Sigmoid colon (tissue), 7 donors: ENCODE measurements around the gene KRT12. TPM values are rescaled to one million over a fixed set of nuclear protein-coding genes. Genes with fewer than 3 reads are reported as not detected.

ENCODE experiments used
- DNase-seq: peaks from one replicate; pipeline ENCODE4 v3.0.0-alpha.2; 2019
- H3K27ac ChIP-seq, 4 donors: fragments of 200-600 bp; sonication (generic); one replicate each; pipeline ENCODE4 v1.5.1; 2016 to 2019; ENCODE audit warnings: mild to moderate bottlenecking in 1 of 4
- H3K27me3 ChIP-seq, 3 donors: fragments of 200-600 bp; sonication (generic); one replicate each; pipeline ENCODE4 v1.5.1; 2019; ENCODE audit warnings: mild to moderate bottlenecking in 1 of 3
- H3K36me3 ChIP-seq, 4 donors: fragments of 200-600 bp; sonication (generic); one replicate each; pipeline ENCODE4 v1.5.1; 2016 to 2019
- H3K4me1 ChIP-seq, 4 donors: fragments of 200-600 bp; sonication (generic); one replicate each; pipeline ENCODE4 v1.5.1; 2017 to 2019
- H3K4me3 ChIP-seq, 4 donors: fragments of 200-600 bp; sonication (generic); one replicate each; pipeline ENCODE4 v1.5.1; 2017 to 2019; ENCODE audit warnings: mild to moderate bottlenecking in 2 of 4, moderate library complexity in 1 of 4
- H3K9me3 ChIP-seq, 4 donors: fragments of 200-600 bp in 3 of 4; sonication (generic) in 3 of 4; one replicate each; pipeline versions ENCODE4 v1.5.1 to v1.6.1; 2013 to 2019
- CTCF ChIP-seq, 4 experiments: fragments of 450-650 bp in 3 of 4; fragments of 200-600 bp in 1 of 4; IDR thresholded peaks; one replicate each; pipeline ENCODE4 v1.5.1; 2016 to 2019; ENCODE audit warnings: antibody characterized with exemption in 4 of 4, mild to moderate bottlenecking in 3 of 4, moderate library complexity in 2 of 4
- EP300 ChIP-seq, 4 donors: sonication (generic); formaldehyde crosslinking; IDR thresholded peaks; one replicate each; pipeline ENCODE4 v1.6.1; 2017; ENCODE audit warnings: antibody characterized with exemption in 4 of 4
- POLR2A ChIP-seq, 2 donors: fragments of 450-650 bp; IDR thresholded peaks; one replicate each; pipeline ENCODE4 v1.6.1; 2016; ENCODE audit warnings: antibody characterized with exemption in 2 of 2, mild to moderate bottlenecking in 2 of 2, moderate library complexity in 2 of 2
- POLR2AphosphoS5 ChIP-seq, 4 donors: sonication (generic); formaldehyde crosslinking; IDR thresholded peaks; one replicate each; pipeline ENCODE4 v1.6.1; 2017; ENCODE audit warnings: antibody characterized with exemption in 4 of 4
- WGBS, 2 donors: extraction: QIAGEN DNeasy Blood & Tissue Kit; methylation state at CpG; one replicate each; pipeline ENCODE4 v1.1.7; 2013; 5-methylcytosine and 5-hydroxymethylcytosine counted together
- intact Hi-C: fragments of 100-400 bp; cut with DNase I; formaldehyde crosslinking; loops from one replicate; pipeline ENCODE4 v1.15.1; 2023
- polyA plus RNA-seq, 3 donors: library from polyadenylated mRNA; stranded (reverse); fragments of 200-250 nt; gene quantifications; one replicate each; pipeline ENCODE4 v1.2.3, GENCODE V29; 2013
- total RNA-seq, 4 donors: library from RNA; depleted of rRNA; stranded (reverse); fragments of >200 nt; gene quantifications; one replicate each; pipeline ENCODE4 v1.1.0, GENCODE V29; 2016
- donor health status: healthy with polysubstance abuse.
- donor health status: Bipolar disorder and iron deficiency.
- donor health status: healthy.

KRT12 gene
- total and polyA plus RNA-seq, 7 donors: 1.2 to 1.8 (median 1.3) TPM; not detected in 4

- H3K4me1 ChIP-seq: peaks cover 0 to 7% (median 0%) of the 10 kb centered on the region in 4 donors
- H3K27me3 ChIP-seq: no peaks in the 10 kb centered on the region
- no peak for TF ChIP-seq POLR2A (IDR thresholded peaks at IDR 0.05)
- TF ChIP-seq POLR2AphosphoS5 (IDR thresholded peaks at IDR 0.05): no peak
- TF ChIP-seq CTCF (IDR thresholded peaks at IDR 0.05): no peak
- TF ChIP-seq EP300 (IDR thresholded peaks at IDR 0.05): no peak
- intact Hi-C loops: no loop called here
- no peak overlapping the region for H3K27ac ChIP-seq
- DNase-seq: no peak
- H3K4me3 ChIP-seq: no peak overlapping the region
- WGBS, 2 donors: 95 to 100% methylated on average over 1 of the region's 1 CpG
- H3K36me3 ChIP-seq: no peaks in the 10 kb centered on the region
- H3K9me3 ChIP-seq: no peaks in the 10 kb centered on the region
Observed at GRCh38 chr17:40824015-40824832, 42.8 kb downstream of the KRT12 start.

- Histone ChIP-seq H3K4me1 (peaks cover 0 to 15% (median 0%) of the 10 kb centered on the region in 4 donors), H3K9me3 (no peaks in the 10 kb centered on the region), H3K4me3 (no peak within 1 kb of the TSS), H3K27ac (no peak within 1 kb of the TSS), H3K36me3 (peaks cover 0 to 7% (median 0%) of the 10 kb centered on the region in 4 donors), H3K27me3 (no peaks in the 10 kb centered on the region)
- no peak for TF ChIP-seq POLR2AphosphoS5 (IDR thresholded peaks at IDR 0.05)
- no peak for DNase-seq
- intact Hi-C loops: no loop called here
- WGBS, 2 donors: 79 to 88% methylated on average over 7 of the region's 7 CpGs
Observed at GRCh38 chr17:40822132-40822812, 44.8 kb downstream of the KRT12 start, which contains the start of gene KRT10. KRT10 (minus strand) TSS chr17:40822614; CDS start chr17:40822585, 29 bp downstream.

- intact Hi-C loops: no loop called here
- Histone ChIP-seq H3K36me3 (peaks cover 0 to 11% (median 0%) of the 10 kb centered on the region in 4 donors), H3K27me3 (no peaks in the 10 kb centered on the region), H3K4me1 (peaks cover 0 to 15% (median 0%) of the 10 kb centered on the region in 4 donors), H3K9me3 (no peaks in the 10 kb centered on the region), H3K4me3 (no peak overlapping the region), H3K27ac (no peak overlapping the region)
- no peak for DNase-seq
- no peak for TF ChIP-seq POLR2A (IDR thresholded peaks at IDR 0.05)
Observed at GRCh38 chr17:40821536-40821935, 45.5 kb downstream of the KRT12 start.

GRCh38 chr17:40820228-40820838 is 46.7 kb downstream of the KRT12 start:
- H3K4me3 ChIP-seq: no peak overlapping the region
- H3K27ac ChIP-seq: no peak overlapping the region
- TF ChIP-seq EP300 (IDR thresholded peaks at IDR 0.05) (no peak), CTCF (IDR thresholded peaks at IDR 0.05) (no peak), POLR2AphosphoS5 (IDR thresholded peaks at IDR 0.05) (no peak), POLR2A (IDR thresholded peaks at IDR 0.05) (no peak)
- 89 to 92% methylated on average over 9 of the region's 9 CpGs for WGBS, 2 donors
- H3K36me3 ChIP-seq: peaks cover 0 to 11% (median 0%) of the 10 kb centered on the region in 4 donors
- peaks cover 0 to 15% (median 0%) of the 10 kb centered on the region in 4 donors for H3K4me1 ChIP-seq
- no peak for DNase-seq
- H3K27me3 ChIP-seq: no peaks in the 10 kb centered on the region
- no peaks in the 10 kb centered on the region for H3K9me3 ChIP-seq
- intact Hi-C loops: no loop called here

GRCh38 chr17:40819528-40820125 is 47.4 kb downstream of the KRT12 start:
- Histone ChIP-seq H3K9me3 (peaks cover 0 to 3% (median 0%) of the 10 kb centered on the region in 4 donors), H3K36me3 (peaks cover 0 to 11% (median 0%) of the 10 kb centered on the region in 4 donors), H3K4me1 (peaks cover 0 to 15% (median 0%) of the 10 kb centered on the region in 4 donors), H3K4me3 (peak overlapping the region; percentile 48 to 83 (median 72)), H3K27ac (peak overlapping the region; percentile 78 to 89 (median 82)), H3K27me3 (no peaks in the 10 kb centered on the region)
- intact Hi-C loops: loop anchor here (5.0 kb wide), 1 partner anchor 172 kb away; the partner anchor contains the start of gene SMARCE1
- no peak for DNase-seq
- TF ChIP-seq EP300 (IDR thresholded peaks at IDR 0.05) (no peak), CTCF (IDR thresholded peaks at IDR 0.05) (no peak), POLR2A (IDR thresholded peaks at IDR 0.05) (no peak), POLR2AphosphoS5 (IDR thresholded peaks at IDR 0.05) (no peak)
- 58 to 73% methylated on average over 9 of the region's 9 CpGs for WGBS, 2 donors
